Esophagus squamous epithelium (tissue), 5 donors: ENCODE measurements around the gene RALGAPA1. TPM values are rescaled to one million over a fixed set of nuclear protein-coding genes. Genes with fewer than 3 reads are reported as not detected.
"Not testable (repeated sequence)": the region's sequence is repeated elsewhere in the genome, so short reads cannot be mapped to it uniquely, and the experiment has no call there.

Experiments
- DNase-seq: peaks from one replicate; lab custom pipeline; 2025; lab: John Stamatoyannopoulos, UW
- H3K27ac ChIP-seq, 4 donors: fragments of 200-600 bp; sonication (generic); one replicate each; pipeline ENCODE4 v1.5.1; 2016 to 2019; ENCODE audit warnings: mild to moderate bottlenecking in 1 of 4
- H3K27me3 ChIP-seq, 4 donors: fragments of 200-600 bp; sonication (generic); 1 replicate in 3 of 4; 2 replicates in 1 of 4; pipeline versions ENCODE4 v1.5.1 to v1.6.0; 2017 to 2021; ENCODE audit warnings: antibody characterized with exemption in 1 of 4
- H3K36me3 ChIP-seq, 3 donors: fragments of 200-600 bp; sonication (generic); one replicate each; pipeline ENCODE4 v1.5.1; 2016 to 2019
- H3K4me1 ChIP-seq, 3 donors: fragments of 200-600 bp; sonication (generic); one replicate each; pipeline ENCODE4 v1.5.1; 2017 to 2019
- H3K4me3 ChIP-seq, 4 donors: fragments of 200-600 bp; sonication (generic); 1 replicate in 3 of 4; 2 replicates in 1 of 4; pipeline ENCODE4 v1.5.1; 2016 to 2019; ENCODE audit warnings: mild to moderate bottlenecking in 2 of 4, moderate library complexity in 1 of 4
- H3K9me3 ChIP-seq, 3 donors: fragments of 200-600 bp; sonication (generic); one replicate each; pipeline ENCODE4 v1.5.1; 2016 to 2019
- CTCF ChIP-seq, 6 experiments: fragments of 450-650 bp in 4 of 6; fragments of 200-600 bp in 2 of 6; sonication (generic) in 2 of 6; IDR thresholded peaks; one replicate each; pipeline ENCODE4 v1.5.1; 2016 to 2019; ENCODE audit warnings: antibody characterized with exemption in 6 of 6, mild to moderate bottlenecking in 4 of 6, moderate library complexity in 4 of 6
- POLR2A ChIP-seq, 4 donors: fragments of 450-650 bp; IDR thresholded peaks; one replicate each; pipeline ENCODE4 v1.6.1; 2017; ENCODE audit warnings: antibody characterized with exemption in 4 of 4, mild to moderate bottlenecking in 4 of 4, moderate library complexity in 3 of 4
- WGBS, 2 donors: methylation state at CpG; one replicate each; pipeline ENCODE4 v1.1.5; 2018; 5-methylcytosine and 5-hydroxymethylcytosine counted together
- intact Hi-C: fragments of 100-400 bp; cut with DNase I; formaldehyde crosslinking; loops from one replicate; pipeline ENCODE4 v1.15.0; 2022
- total RNA-seq, 4 donors: library from RNA; depleted of rRNA; stranded (reverse); fragments of >200 nt; gene quantifications; one replicate each; pipeline ENCODE4 v1.1.0, GENCODE V29; 2016
- donor health status: DM: yes; HTN: yes; CAD: no.

RALGAPA1 gene
- total RNA-seq, 4 donors from 2014 or later, result 22.5 to 78.6 (median 39.8) TPM

GRCh38 chr14:35747379-35747778 lies 61.7 kb downstream of the RALGAPA1 start:
- intact Hi-C loops, result no loop called here
- H3K4me3 ChIP-seq, result no peak overlapping the region
- H3K27me3 ChIP-seq, result no peaks in the 10 kb centered on the region
- no peak overlapping the region for H3K27ac ChIP-seq
- DNase-seq, result no peak
- peaks cover 0 to 96% (median 0%) of the 10 kb centered on the region in 3 donors for H3K36me3 ChIP-seq
- H3K9me3 ChIP-seq, result no peaks in the 10 kb centered on the region
- TF ChIP-seq CTCF (IDR thresholded peaks at IDR 0.05), result no peak
- no peak for TF ChIP-seq POLR2A (IDR thresholded peaks at IDR 0.05)
- no peaks in the 10 kb centered on the region for H3K4me1 ChIP-seq

GRCh38 chr14:35742442-35742841 lies 66.7 kb downstream of the RALGAPA1 start:
- H3K27me3 ChIP-seq, result no peaks in the 10 kb centered on the region
- peaks cover 0 to 93% (median 0%) of the 10 kb centered on the region in 3 donors for H3K36me3 ChIP-seq
- no peaks in the 10 kb centered on the region for H3K9me3 ChIP-seq
- intact Hi-C loops, result no loop called here
- H3K27ac ChIP-seq, result no peak overlapping the region
- WGBS, 2 donors, result 86 to 88% methylated on average over 1 of the region's 1 CpG
- H3K4me1 ChIP-seq, result no peaks in the 10 kb centered on the region
- DNase-seq, result no peak
- no peak for TF ChIP-seq POLR2A (IDR thresholded peaks at IDR 0.05)
- no peak for TF ChIP-seq CTCF (IDR thresholded peaks at IDR 0.05)
- H3K4me3 ChIP-seq, result no peak overlapping the region

- intact Hi-C loops, result no loop called here
- Histone ChIP-seq H3K9me3 (no peaks in the 10 kb centered on the region), H3K27me3 (no peaks in the 10 kb centered on the region), H3K4me3 (no peak overlapping the region), H3K4me1 (no peaks in the 10 kb centered on the region), H3K36me3 (peaks cover 0 to 93% (median 0%) of the 10 kb centered on the region in 3 donors), H3K27ac (no peak overlapping the region)
- WGBS, 2 donors, result 90 to 100% methylated on average over 1 of the region's 1 CpG
- TF ChIP-seq POLR2A (IDR thresholded peaks at IDR 0.05) (no peak), CTCF (IDR thresholded peaks at IDR 0.05) (no peak)
- DNase-seq, result no peak
Measured at GRCh38 chr14:35742032-35742371, 67.1 kb downstream of the RALGAPA1 start.

- TF ChIP-seq CTCF (IDR thresholded peaks at IDR 0.05) (no peak), POLR2A (IDR thresholded peaks at IDR 0.05) (no peak)
- intact Hi-C loops, result no loop called here
- WGBS, 2 donors, result 92 to 93% methylated on average over 3 of the region's 3 CpGs
- DNase-seq, result no peak
- H3K27me3 ChIP-seq, result no peaks in the 10 kb centered on the region
- peaks cover 0 to 93% (median 0%) of the 10 kb centered on the region in 3 donors for H3K36me3 ChIP-seq
- no peak overlapping the region for H3K4me3 ChIP-seq
- no peak overlapping the region for H3K27ac ChIP-seq
- no peaks in the 10 kb centered on the region for H3K4me1 ChIP-seq
- no peaks in the 10 kb centered on the region for H3K9me3 ChIP-seq
Measured at GRCh38 chr14:35741345-35742031, 67.6 kb downstream of the RALGAPA1 start.

GRCh38 chr14:35740215-35740614 lies 68.9 kb downstream of the RALGAPA1 start:
- no peaks in the 10 kb centered on the region for H3K9me3 ChIP-seq
- H3K27ac ChIP-seq, result no peak overlapping the region
- intact Hi-C loops, result no loop called here
- DNase-seq, result no peak
- no peak overlapping the region for H3K4me3 ChIP-seq
- no peaks in the 10 kb centered on the region for H3K27me3 ChIP-seq
- no peaks in the 10 kb centered on the region for H3K4me1 ChIP-seq
- H3K36me3 ChIP-seq, result peaks cover 0 to 93% (median 0%) of the 10 kb centered on the region in 3 donors
- no peak for TF ChIP-seq POLR2A (IDR thresholded peaks at IDR 0.05)
- TF ChIP-seq CTCF (IDR thresholded peaks at IDR 0.05), result no peak
- WGBS, 2 donors, result 100% methylated on average over 1 of the region's 1 CpG; no CpG with 5 or more reads in 1 of the 2 donors

GRCh38 chr14:35735163-35735562 lies 73.9 kb downstream of the RALGAPA1 start:
- H3K4me3 ChIP-seq, intact Hi-C loops, H3K4me1 ChIP-seq, H3K27me3 ChIP-seq, H3K9me3 ChIP-seq, DNase-seq, H3K27ac ChIP-seq: not testable (repeated sequence)
- WGBS, 2 donors, result 83% methylated on average over 3 of the region's 3 CpGs
- peaks cover 0 to 88% (median 0%) of the 10 kb centered on the region in 3 donors for H3K36me3 ChIP-seq

- H3K4me1 ChIP-seq, H3K27ac ChIP-seq, H3K4me3 ChIP-seq, intact Hi-C loops, H3K9me3 ChIP-seq, H3K27me3 ChIP-seq, DNase-seq: not testable (repeated sequence)
- H3K36me3 ChIP-seq, result peaks cover 0 to 92% (median 0%) of the 10 kb centered on the region in 3 donors
- 50 to 93% methylated on average over 1 of the region's 1 CpG for WGBS, 2 donors
Measured at GRCh38 chr14:35733510-35733909, 75.6 kb downstream of the RALGAPA1 start.
